A549 (cell line): Measurements from ENCODE around the gene PICK1. TPM values are rescaled to one million over a fixed set of nuclear protein-coding genes. Genes with fewer than 3 reads are reported as not detected.

Experiments
- ATAC-seq, 2 experiments: fragments of 200-7000 bp in 1 of 2; fragments of >200 bp in 1 of 2; cut with Nextera tagmentation in 1 of 2; cut with Tn5 transposase in 1 of 2; 3 replicates each; pipeline versions ENCODE4 v1.8.0 to v1.9.1; 2018 to 2020; ENCODE audit warnings: mild to moderate bottlenecking in 1 of 2, moderate library complexity in 1 of 2
- CTCF ChIA-PET: fragments of 300-600 bp; sonication (Branson Sonifier 250); formaldehyde crosslinking; extraction: SDS; loops from one replicate; lab custom pipeline; 2021; ENCODE audit warnings: antibody characterized with exemption, inconsistent platforms; lab: Yijun Ruan, JAX
- POLR2A ChIA-PET: fragments of 350-600 bp; formaldehyde crosslinking; extraction: SDS; loops from one replicate; lab custom pipeline; 2021; ENCODE audit warnings: antibody characterized with exemption, inconsistent platforms; lab: Yijun Ruan, JAX
- DNase-seq, 2 experiments: peaks; one replicate each; pipeline versions ENCODE4 v3.0.0 to v3.0.0-alpha.2; 2011 to 2016; ENCODE audit warnings: low read depth in 1 of 2, low spot score in 1 of 2
- FAIRE-seq: peaks from 2 replicates; lab custom pipeline; 2011; peaks lifted over from hg19 to GRCh38; lab: Jason Lieb, UNC
- H3K27ac ChIP-seq, 2 experiments: fragments of >200 bp; sonication (Bioruptor Twin); formaldehyde crosslinking; 3 replicates each; pipeline ENCODE4 v1.5.1; 2016 to 2017
- H3K4me1 ChIP-seq: fragments of >200 bp; sonication (Bioruptor Twin); formaldehyde crosslinking; 3 replicates; pipeline ENCODE4 v1.6.1; 2016
- H3K4me2 ChIP-seq: fragments of >200 bp; sonication (Bioruptor Twin); formaldehyde crosslinking; 3 replicates; pipeline ENCODE4 v1.6.1; 2016
- H3K4me3 ChIP-seq: fragments of >200 bp; sonication (Bioruptor Twin); formaldehyde crosslinking; 3 replicates; pipeline ENCODE4 v1.5.1; 2016
- H3K9me3 ChIP-seq: fragments of >200 bp; sonication (Bioruptor Twin); formaldehyde crosslinking; 3 replicates; pipeline ENCODE4 v1.6.1; 2016
- CEBPB ChIP-seq, 2 experiments: fragments of >200 bp in 1 of 2; sonication (Bioruptor Twin) in 1 of 2; formaldehyde crosslinking in 1 of 2; IDR thresholded peaks; 2 replicates each; pipeline ENCODE4 v1.6.1; 2012 to 2016
- CHD4 ChIP-seq: fragments of 200-600 bp; sonication (generic); IDR thresholded peaks from 2 replicates; pipeline ENCODE4 v1.6.1; 2016; ENCODE audit warnings: antibody characterized with exemption, mild to moderate bottlenecking, borderline replicate concordance
- FOSL2 ChIP-seq, 2 experiments: fragments of 450-650 bp in 1 of 2; fragments of >200 bp in 1 of 2; sonication (Bioruptor Twin) in 1 of 2; formaldehyde crosslinking; IDR thresholded peaks; 2 replicates each; pipeline versions ENCODE4 v1.5.0 to v1.6.1; 2016 to 2020; ENCODE audit warnings: mild to moderate bottlenecking in 1 of 2, moderate library complexity in 1 of 2
- HDAC2 ChIP-seq: fragments of 200-600 bp; sonication (generic); IDR thresholded peaks from 2 replicates; pipeline ENCODE4 v1.6.1; 2016
- HEYL ChIP-seq: fragments of 250-450 bp; sonication (Bioruptor Pico); IDR thresholded peaks from 2 replicates; pipeline ENCODE4 v1.8.0; 2021; ENCODE audit warnings: mild to moderate bottlenecking, moderate library complexity
- HMGXB4 ChIP-seq: fragments of 250-450 bp; sonication (Bioruptor Pico); IDR thresholded peaks from 2 replicates; pipeline ENCODE4 v1.5.0; 2021; ENCODE audit warnings: mild to moderate bottlenecking, moderate library complexity, borderline replicate concordance
- JUN ChIP-seq, 2 experiments: fragments of >200 bp; sonication (Bioruptor Twin); formaldehyde crosslinking; IDR thresholded peaks; 2 replicates in 1 of 2; 3 replicates in 1 of 2; pipeline ENCODE4 v1.6.1; 2016 to 2017
- KDM1A ChIP-seq: fragments of 200-600 bp; sonication (generic); IDR thresholded peaks from 2 replicates; pipeline ENCODE4 v1.6.1; 2016; ENCODE audit warnings: low read depth, mild to moderate bottlenecking
- MAZ ChIP-seq: fragments of 150-350 bp; IDR thresholded peaks from 2 replicates; pipeline ENCODE4 v1.6.1; 2014; ENCODE audit warnings: antibody characterized with exemption, low read depth, low read length, borderline replicate concordance
- MYC ChIP-seq: IDR thresholded peaks from 2 replicates; pipeline ENCODE4 v1.6.1; 2012; ENCODE audit warnings: mild to moderate bottlenecking, inconsistent platforms, low read length, improper control_type of control experiment, borderline replicate concordance
- PBX3 ChIP-seq: IDR thresholded peaks from 2 replicates; pipeline ENCODE4 v1.6.1; 2012
- PHF8 ChIP-seq: fragments of 200-600 bp; sonication (generic); IDR thresholded peaks from 2 replicates; pipeline ENCODE4 v1.6.1; 2016; ENCODE audit warnings: low read depth, mild to moderate bottlenecking, antibody characterized with exemption, moderate library complexity, borderline replicate concordance
- POLR2A ChIP-seq: IDR thresholded peaks from 2 replicates; pipeline ENCODE4 v1.6.1; 2012; ENCODE audit warnings: mild to moderate bottlenecking, low read length
- RAD21 ChIP-seq, 2 experiments: fragments of >200 bp in 1 of 2; sonication (Bioruptor Twin) in 1 of 2; formaldehyde crosslinking in 1 of 2; IDR thresholded peaks in 1 of 2; conservative IDR thresholded peaks in 1 of 2; 2 replicates in 1 of 2; 3 replicates in 1 of 2; pipeline ENCODE4 v1.6.1; 2012 to 2018; ENCODE audit warnings: inconsistent platforms in 1 of 2
- RNF2 ChIP-seq: fragments of 200-600 bp; sonication (generic); IDR thresholded peaks from 2 replicates; pipeline ENCODE4 v1.6.1; 2016; ENCODE audit warnings: low read depth, mild to moderate bottlenecking, antibody characterized with exemption, moderate library complexity, borderline replicate concordance
- ZSCAN20 ChIP-seq: fragments of 250-450 bp; sonication (Bioruptor Pico); IDR thresholded peaks from 2 replicates; pipeline ENCODE4 v1.8.0; 2022; ENCODE audit warnings: mild to moderate bottlenecking, moderate library complexity
- WGBS: methylation state at CpG from one replicate; pipeline ENCODE4 v1.1.6; 2017; ENCODE audit errors: missing lambda C conversion rate; 5-methylcytosine and 5-hydroxymethylcytosine counted together
- polyA minus RNA-seq: library from RNA; depleted of rRNA, polyadenylated mRNA; stranded (reverse); fragments of >200 nt; gene quantifications from 2 replicates; pipeline ENCODE4 v1.2.3, GENCODE V29; 2011; rRNA and poly(A)+ RNA removed
- polyA plus RNA-seq, 4 experiments: library from polyadenylated mRNA; depleted of rRNA in 3 of 4; stranded (reverse); fragments of >200 nt; fragmentation: RNase III in 1 of 4; extraction: RNeasy Plus Mini Kit Qiagen cat#74134 plus additional on column Dnase treatment in 1 of 4; gene quantifications; 2 replicates in 3 of 4; 3 replicates in 1 of 4; pipeline ENCODE4 v1.2.3, GENCODE V29; 2011 to 2017

The PICK1 gene
- 12.9 and 17.8 TPM in 2 replicates for polyA plus RNA-seq (2011; rRNA removed)
- 14.6 and 15.3 TPM in 2 replicates for polyA plus RNA-seq (2012; cell fraction: cytosol; rRNA removed)
- 40.5 and 44.8 TPM in 2 replicates for polyA plus RNA-seq (2012; cell fraction: nucleus; rRNA removed)
- polyA plus RNA-seq (2017; fragmentation: RNase III; extraction: RNeasy Plus Mini Kit Qiagen cat#74134 plus additional on column Dnase treatment): 15.6 to 16.1 TPM (median 16.0 TPM) in 3 replicates
- polyA minus RNA-seq: 17.7 and 22.6 TPM in 2 replicates

- FAIRE-seq (no peak), ATAC-seq (peak; percentile 89 to 95), DNase-seq (peak; percentile 88 to 89)
- peak within 1 kb of the TSS; percentile 97 for H3K4me2 ChIP-seq
- peak within 1 kb of the TSS; percentile 84 to 89 for H3K27ac ChIP-seq
- H3K9me3 ChIP-seq: no peaks in the 10 kb centered on the region
- 2% methylated on average over 17 of the region's 47 CpGs for WGBS
- no peak for TF ChIP-seq FOSL2 (IDR thresholded peaks at IDR 0.05)
- TF ChIP-seq FOSL2 (CRISPR knock-in tag; IDR thresholded peaks at IDR 0.05): no peak
- TF ChIP-seq PHF8: peak; percentile 43; the same call in 1 of the 2 replicates
- peak in 1 of 2 experiments; percentile 40; a peak in 1 of 5 replicates for TF ChIP-seq JUN (IDR thresholded peaks at IDR 0.05)
- no peak for TF ChIP-seq HDAC2
- no peak for TF ChIP-seq HMGXB4
- TF ChIP-seq POLR2A: peak; percentile 34
- no peak for TF ChIP-seq HEYL (CRISPR knock-in tag)
- TF ChIP-seq KDM1A: peak; percentile 91; the same call in 1 of the 2 replicates
- no peak for TF ChIP-seq CHD4
- 0 out of 2 replicates have a peak, but pooled peaks have one; percentile 43 for TF ChIP-seq MYC
- TF ChIP-seq PBX3: no peak
- ChIA-PET CTCF (interaction anchor here (0.7 to 4.2 kb wide), 3 partner anchors 11 to 515 kb away, joined by 3 to 22 read pairs (median 5); no protein-coding TSS in a partner anchor), POLR2A (interaction anchor here (0.7 kb wide), 1 partner anchor 58 kb away, joined by 3 read pairs; no protein-coding TSS in a partner anchor)
- H3K4me3 ChIP-seq: peak within 1 kb of the TSS; percentile 87
- H3K4me1 ChIP-seq: 0 out of 3 replicates have a peak, but pooled peaks cover 7% of the 10 kb centered on the region
Measured at GRCh38 chr22:38056969-38057891, at the start of gene PICK1. PICK1 (plus strand) TSS chr22:38057404; CDS start chr22:38057810, 406 bp downstream.

DNA sequence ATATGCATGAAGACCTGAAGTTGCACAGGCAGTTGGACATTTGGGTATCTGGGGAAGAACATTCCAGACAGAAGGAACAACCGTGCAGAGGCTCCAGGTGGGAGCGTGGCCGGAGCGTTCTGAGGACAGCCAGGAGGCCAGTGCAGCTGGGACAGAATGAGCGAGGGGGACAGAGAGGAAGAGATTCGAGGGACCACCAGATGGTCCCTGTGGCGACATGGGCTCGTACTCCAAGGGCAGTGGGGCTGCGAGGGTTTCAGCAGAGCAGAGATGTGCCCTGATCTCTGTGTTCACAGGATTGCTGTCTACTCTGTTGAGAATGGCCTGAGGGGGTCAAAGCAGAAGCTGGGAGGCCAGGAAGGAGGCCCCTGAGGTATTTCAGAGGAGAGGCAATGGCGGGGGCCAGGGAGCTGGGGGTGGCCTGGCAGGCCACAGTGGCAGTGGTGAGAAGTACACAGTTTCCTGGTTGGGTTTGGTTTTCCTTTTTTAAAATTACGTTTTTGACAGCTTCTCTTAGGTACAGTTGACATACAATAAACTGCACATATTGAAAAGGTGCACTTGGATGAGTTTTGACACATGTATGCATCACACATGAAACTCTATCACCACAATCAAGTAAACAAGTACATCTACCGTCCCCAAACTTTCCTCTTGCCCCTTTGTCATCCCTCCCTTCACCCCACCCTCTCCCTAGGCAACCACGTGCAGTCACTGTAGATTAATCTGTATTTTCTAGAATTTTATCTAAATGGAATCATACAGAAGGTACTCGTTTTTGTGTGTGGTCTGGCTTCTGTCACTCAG lies 48.0 kb upstream of the PICK1 start:
- H3K4me2 ChIP-seq: no peak overlapping the region
- H3K9me3 ChIP-seq: no peaks in the 10 kb centered on the region
- FAIRE-seq (no peak), ATAC-seq (no peak; a peak in 1 of 6 replicates), DNase-seq (no peak)
- ChIA-PET POLR2A (no interaction called here), CTCF (interaction anchor here (1.8 kb wide), 1 partner anchor 43 kb away, joined by 4 read pairs; no protein-coding TSS in a partner anchor)
- no peak for TF ChIP-seq ZSCAN20 (CRISPR knock-in tag)
- no peak for TF ChIP-seq HEYL (CRISPR knock-in tag)
- TF ChIP-seq RAD21 (conservative IDR thresholded peaks at IDR 0.05 in 1 of 2, IDR thresholded peaks at IDR 0.05 in 1 of 2): no peak
- TF ChIP-seq CHD4: no peak
- no peak for TF ChIP-seq CEBPB (IDR thresholded peaks at IDR 0.05)
- no peak for TF ChIP-seq PBX3
- TF ChIP-seq MAZ: no peak
- no peak for TF ChIP-seq RNF2
- H3K4me3 ChIP-seq: no peak overlapping the region
- H3K4me1 ChIP-seq: no peaks in the 10 kb centered on the region
- WGBS: 66% methylated on average over 14 of the region's 14 CpGs
- H3K27ac ChIP-seq: no peak overlapping the region
